Ovary (tissue), 3 donors: ENCODE data around the gene RSPH1.

ENCODE experiments used
- POLR2A ChIP-seq: fragments of 450-650 bp; IDR thresholded peaks from one replicate; pipeline ENCODE4 v1.6.1; 2017; ENCODE audit warnings: antibody characterized with exemption, mild to moderate bottlenecking, moderate library complexity
- TF ChIP-seq, protein P1 (sequence below), 3 donors: fragments of 450-650 bp in 2 of 3; fragments of 200-600 bp in 1 of 3; IDR thresholded peaks; one replicate each; pipeline versions ENCODE4 v1.5.1 to v1.8.0; 2016 to 2022; ENCODE audit warnings: antibody characterized with exemption in 3 of 3, mild to moderate bottlenecking in 1 of 3
- donor health status: DM: no; HTN: no; CAD: no.

GRCh38 chr21:42484966-42485365 lies 11.1 kb downstream of the RSPH1 start:
- no peak for TF ChIP-seq POLR2A
- TF ChIP-seq, protein P1, sequence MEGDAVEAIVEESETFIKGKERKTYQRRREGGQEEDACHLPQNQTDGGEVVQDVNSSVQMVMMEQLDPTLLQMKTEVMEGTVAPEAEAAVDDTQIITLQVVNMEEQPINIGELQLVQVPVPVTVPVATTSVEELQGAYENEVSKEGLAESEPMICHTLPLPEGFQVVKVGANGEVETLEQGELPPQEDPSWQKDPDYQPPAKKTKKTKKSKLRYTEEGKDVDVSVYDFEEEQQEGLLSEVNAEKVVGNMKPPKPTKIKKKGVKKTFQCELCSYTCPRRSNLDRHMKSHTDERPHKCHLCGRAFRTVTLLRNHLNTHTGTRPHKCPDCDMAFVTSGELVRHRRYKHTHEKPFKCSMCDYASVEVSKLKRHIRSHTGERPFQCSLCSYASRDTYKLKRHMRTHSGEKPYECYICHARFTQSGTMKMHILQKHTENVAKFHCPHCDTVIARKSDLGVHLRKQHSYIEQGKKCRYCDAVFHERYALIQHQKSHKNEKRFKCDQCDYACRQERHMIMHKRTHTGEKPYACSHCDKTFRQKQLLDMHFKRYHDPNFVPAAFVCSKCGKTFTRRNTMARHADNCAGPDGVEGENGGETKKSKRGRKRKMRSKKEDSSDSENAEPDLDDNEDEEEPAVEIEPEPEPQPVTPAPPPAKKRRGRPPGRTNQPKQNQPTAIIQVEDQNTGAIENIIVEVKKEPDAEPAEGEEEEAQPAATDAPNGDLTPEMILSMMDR (IDR thresholded peaks at IDR 0.05) = no peak
